PC-9 (cell line): ENCODE results near the gene GMDS. TPM values are rescaled to one million over a fixed set of nuclear protein-coding genes. Genes with fewer than 3 reads are reported as not detected.

Source experiments
- BruUV-seq: library from RNA; stranded (reverse); fragments of 400-500 nt; replicated peaks from 2 replicates; lab custom pipeline; 2021; lab: Mats Ljungman, UMichigan
- CTCF ChIA-PET: fragments of 300-600 bp; sonication (Branson Sonifier 250); formaldehyde crosslinking; loops from one replicate; lab custom pipeline; 2022; ENCODE audit warnings: antibody characterized with exemption; lab: Charles Lee
- POLR2A ChIA-PET: fragments of 300-600 bp; sonication (Branson Sonifier 250); formaldehyde crosslinking; loops from one replicate; lab custom pipeline; 2022; ENCODE audit warnings: antibody characterized with exemption; ENCODE audit not compliant: unreplicated experiment; lab: Charles Lee
- DNase-seq, 2 experiments: peaks; one replicate each; pipeline versions ENCODE4 v3.0.0 to v3.0.0-alpha.2; 2015 to 2022; ENCODE audit warnings: mixed read lengths in 1 of 2
- H2AFZ ChIP-seq: fragments of 200-600 bp; sonication (generic); 2 replicates; pipeline ENCODE4 v1.8.1; 2017; ENCODE audit warnings: antibody characterized with exemption
- H3F3A ChIP-seq: fragments of 200-600 bp; sonication (generic); 2 replicates; pipeline ENCODE4 v1.8.1; 2017; ENCODE audit warnings: antibody characterized with exemption, mild to moderate bottlenecking, low read depth; ENCODE audit not compliant: insufficient read depth
- H3K27ac ChIP-seq: fragments of 200-600 bp; sonication (generic); 2 replicates; pipeline ENCODE4 v1.6.1; 2016; ENCODE audit warnings: mixed run types
- H3K27me3 ChIP-seq: fragments of 200-600 bp; sonication (generic); 2 replicates; pipeline ENCODE4 v1.6.1; 2016; ENCODE audit warnings: low read depth, mixed run types; ENCODE audit not compliant: insufficient read depth
- H3K36me3 ChIP-seq: fragments of 200-600 bp; sonication (generic); 2 replicates; pipeline ENCODE4 v1.6.1; 2016; ENCODE audit warnings: low read depth, mixed run types
- H3K4me1 ChIP-seq: fragments of 200-600 bp; sonication (generic); replicated peaks from 2 replicates; pipeline ENCODE4 v1.6.1; 2016; ENCODE audit warnings: mixed run types; ENCODE audit not compliant: insufficient read depth
- H3K4me2 ChIP-seq: fragments of 200-600 bp; sonication (generic); 2 replicates; pipeline ENCODE4 v1.6.1; 2017; ENCODE audit warnings: mixed run types
- H3K4me3 ChIP-seq: fragments of 200-600 bp; sonication (generic); 2 replicates; pipeline ENCODE4 v1.6.1; 2016; ENCODE audit warnings: mixed run types
- H3K79me2 ChIP-seq: fragments of 200-600 bp; sonication (generic); 2 replicates; pipeline ENCODE4 v1.6.1; 2017; ENCODE audit warnings: low read depth, mixed run types
- H3K9me2 ChIP-seq: fragments of 200-600 bp; sonication (generic); 2 replicates; pipeline ENCODE4 v1.8.1; 2017; ENCODE audit warnings: mild to moderate bottlenecking; ENCODE audit not compliant: insufficient read depth
- H3K9me3 ChIP-seq: fragments of 200-600 bp; sonication (generic); 2 replicates; pipeline ENCODE4 v1.8.1; 2016; ENCODE audit warnings: low read depth; ENCODE audit not compliant: insufficient read depth
- H4K20me1 ChIP-seq: fragments of 200-600 bp; sonication (generic); 2 replicates; pipeline ENCODE4 v1.8.1; 2017; ENCODE audit not compliant: insufficient read depth
- CTCF ChIP-seq: fragments of 200-600 bp; sonication (generic); conservative IDR thresholded peaks from 2 replicates; pipeline ENCODE4 v1.6.1; 2017; ENCODE audit warnings: mixed run types, antibody characterized with exemption, mild to moderate bottlenecking, moderate library complexity
- EZH2 ChIP-seq: fragments of 200-600 bp; sonication (generic); IDR thresholded peaks from 2 replicates; pipeline ENCODE4 v1.8.0; 2017; ENCODE audit warnings: antibody characterized with exemption, low read depth
- intact Hi-C: fragments of 100-400 bp; cut with micrococcal nuclease; formaldehyde crosslinking; loops from one replicate; pipeline ENCODE4 v1.10.0; 2022; ENCODE audit not compliant: unreplicated experiment
- total RNA-seq: library from RNA; stranded (reverse); gene quantifications from 2 replicates; pipeline ENCODE4 v1.2.3, GENCODE V29; 2021

The GMDS gene
- total RNA-seq, 1 experiment from 2014 or later: 30.1 TPM

- BruUV-seq: no TSS peak
- Histone ChIP-seq H3K9me3 (no peaks in the 10 kb centered on the region), H4K20me1 (no peaks in the 10 kb centered on the region), H3K4me2 (no peak overlapping the region), H3K4me3 (no peak overlapping the region), H2AFZ (no peak overlapping the region), H3K4me1 (no peaks in the 10 kb centered on the region), H3K27ac (no peak overlapping the region), H3K9me2 (no peaks in the 10 kb centered on the region), H3K79me2 (no peaks in the 10 kb centered on the region), H3F3A (no peaks in the 10 kb centered on the region), H3K27me3 (no peaks in the 10 kb centered on the region), H3K36me3 (no peaks in the 10 kb centered on the region)
- TF ChIP-seq CTCF: no peak
- TF ChIP-seq EZH2: no peak
- no peak for DNase-seq
- intact Hi-C loops: loop anchor here (10.0 kb wide), 1 partner anchor 1171 kb away; the partner anchor contains the start of gene WRNIP1
- POLR2A ChIA-PET: no interaction called here
- CTCF ChIA-PET: no interaction called here
These were observed 652.0 kb downstream of the GMDS start for GRCh38 chr6:1593286-1593957.

- H3K9me2 ChIP-seq: no peaks in the 10 kb centered on the region
- H3K36me3 ChIP-seq: no peaks in the 10 kb centered on the region
- no peak for DNase-seq
- H3K9me3 ChIP-seq: no peaks in the 10 kb centered on the region
- no peak overlapping the region for H3K4me2 ChIP-seq
- H3K27me3 ChIP-seq: no peaks in the 10 kb centered on the region
- H3F3A ChIP-seq: no peaks in the 10 kb centered on the region
- H4K20me1 ChIP-seq: no peaks in the 10 kb centered on the region
- H3K79me2 ChIP-seq: no peaks in the 10 kb centered on the region
- intact Hi-C loops: loop anchor here (10.0 kb wide), 1 partner anchor 1172 kb away; the partner anchor contains the start of gene WRNIP1
- H3K27ac ChIP-seq: no peak overlapping the region
- no peak for TF ChIP-seq EZH2
- no peak for TF ChIP-seq CTCF
- no peaks in the 10 kb centered on the region for H3K4me1 ChIP-seq
- no peak overlapping the region for H2AFZ ChIP-seq
- BruUV-seq: no TSS peak
- H3K4me3 ChIP-seq: no peak overlapping the region
- POLR2A ChIA-PET: no interaction called here
- CTCF ChIA-PET: no interaction called here
These were observed 652.6 kb downstream of the GMDS start for GRCh38 chr6:1592852-1593251.

GRCh38 chr6:1591926-1592325, 653.5 kb downstream of the GMDS start:
- CTCF ChIA-PET: interaction anchor here (0.6 kb wide), 2 partner anchors 903 to 1284 kb away, joined by 4 read pairs; no protein-coding TSS in a partner anchor
- Histone ChIP-seq H2AFZ (no peak overlapping the region), H3K79me2 (no peaks in the 10 kb centered on the region), H3K4me2 (no peak overlapping the region), H3K9me2 (no peaks in the 10 kb centered on the region), H4K20me1 (no peaks in the 10 kb centered on the region), H3K27me3 (no peaks in the 10 kb centered on the region), H3K9me3 (no peaks in the 10 kb centered on the region), H3K27ac (no peak overlapping the region), H3K4me1 (no peaks in the 10 kb centered on the region), H3F3A (no peaks in the 10 kb centered on the region), H3K36me3 (no peaks in the 10 kb centered on the region), H3K4me3 (no peak overlapping the region)
- no TSS peak for BruUV-seq
- intact Hi-C loops: loop anchor here (10.0 kb wide), 1 partner anchor 1173 kb away; the partner anchor contains the start of gene WRNIP1
- no peak for TF ChIP-seq CTCF
- TF ChIP-seq EZH2: no peak
- POLR2A ChIA-PET: no interaction called here
- no peak for DNase-seq
